H1 (cell line): ENCODE data around the gene PLVAP. TPM values are rescaled to one million over a fixed set of nuclear protein-coding genes. Genes with fewer than 3 reads are reported as not detected.

Experiments
- CTCF ChIA-PET: fragments of 300-600 bp; sonication (Branson Sonifier 250); formaldehyde crosslinking; loops from one replicate; lab custom pipeline; 2021; ENCODE audit not compliant: partially characterized antibody; lab: Charles Lee
- POLR2A ChIA-PET: fragments of 300-600 bp; sonication (Branson Sonifier 250); formaldehyde crosslinking; loops from one replicate; lab custom pipeline; 2021; ENCODE audit warnings: inconsistent platforms; ENCODE audit not compliant: partially characterized antibody; lab: Charles Lee
- DNase-seq, 2 experiments: peaks; one replicate each; pipeline versions ENCODE4 v3.0.0 to v3.0.0-alpha.2; 2010 to 2022; ENCODE audit warnings: low spot score in 2 of 2, low read depth in 1 of 2, mixed read lengths in 1 of 2
- FAIRE-seq: peaks from 2 replicates; lab custom pipeline; 2011; peaks lifted over from hg19 to GRCh38; lab: Jason Lieb, UNC
- H2AFZ ChIP-seq: 2 replicates; pipeline ENCODE4 v1.8.1; 2012; ENCODE audit warnings: low read length, inconsistent platforms
- H2AK5ac ChIP-seq: 2 replicates; pipeline ENCODE4 v1.6.1; 2013; ENCODE audit warnings: low read depth, low read length
- H2BK120ac ChIP-seq: replicated peaks from 2 replicates; pipeline ENCODE3; 2013; ENCODE audit warnings: low read depth, low read length, inconsistent platforms
- H2BK12ac ChIP-seq: 2 replicates; pipeline ENCODE4 v1.6.1; 2013; ENCODE audit warnings: low read depth, low read length
- H2BK15ac ChIP-seq: 2 replicates; pipeline ENCODE4 v1.6.1; 2013; ENCODE audit warnings: low read length
- H2BK20ac ChIP-seq: 2 replicates; pipeline ENCODE4 v1.6.1; 2013; ENCODE audit warnings: low read length
- H2BK5ac ChIP-seq: 2 replicates; pipeline ENCODE4 v1.6.1; 2013; ENCODE audit warnings: low read depth, low read length
- H3K14ac ChIP-seq: 2 replicates; pipeline ENCODE4 v1.6.1; 2013; ENCODE audit warnings: inconsistent platforms; ENCODE audit not compliant: insufficient read length
- H3K18ac ChIP-seq: 2 replicates; pipeline ENCODE4 v1.6.1; 2013; ENCODE audit warnings: low read length; ENCODE audit errors: extremely low read depth
- H3K23ac ChIP-seq: 2 replicates; pipeline ENCODE4 v1.6.1; 2013; ENCODE audit warnings: inconsistent platforms; ENCODE audit not compliant: insufficient read length
- H3K23me2 ChIP-seq: 2 replicates; pipeline ENCODE4 v1.6.1; 2013; ENCODE audit warnings: low read depth, low read length
- H3K27ac ChIP-seq: 2 replicates; pipeline ENCODE4 v1.6.1; 2011; ENCODE audit warnings: low read depth, low read length, inconsistent platforms
- H3K27me3 ChIP-seq, 4 experiments: replicated peaks in 1 of 4; 1 replicate in 1 of 4; 2 replicates in 3 of 4; pipeline versions ENCODE4 v1.6.1 to v1.8.1; 2011 to 2013; ENCODE audit warnings: low read length in 3 of 4, mild to moderate bottlenecking in 3 of 4, inconsistent platforms in 2 of 4, mixed read lengths in 2 of 4, moderate library complexity in 1 of 4; ENCODE audit not compliant: control insufficient read depth in 3 of 4, insufficient read depth in 3 of 4; ENCODE audit errors: extremely low read depth in 1 of 4
- H3K36me3 ChIP-seq, 4 experiments: 2 replicates each; pipeline versions ENCODE4 v1.6.1 to v1.8.1; 2011 to 2013; ENCODE audit warnings: mild to moderate bottlenecking in 4 of 4, low read length in 3 of 4, moderate library complexity in 2 of 4, control low read depth in 1 of 4, inconsistent platforms in 1 of 4; ENCODE audit not compliant: insufficient read depth in 4 of 4, control insufficient read depth in 2 of 4
- H3K4ac ChIP-seq: replicated peaks from 2 replicates; pipeline ENCODE3; 2013; ENCODE audit warnings: low read length, low read depth, mixed read lengths, inconsistent platforms; ENCODE audit not compliant: insufficient read length
- H3K4me1 ChIP-seq, 4 experiments: replicated peaks in 1 of 4; 1 replicate in 1 of 4; 2 replicates in 3 of 4; pipeline versions ENCODE4 v1.6.1 to v1.8.1; 2011 to 2013; ENCODE audit warnings: low read length in 3 of 4, inconsistent platforms in 2 of 4, mixed read lengths in 1 of 4; ENCODE audit not compliant: insufficient read depth in 4 of 4, control insufficient read depth in 3 of 4
- H3K4me2 ChIP-seq, 2 experiments: 2 replicates each; pipeline versions ENCODE4 v1.6.1 to v1.8.1; 2011 to 2013; ENCODE audit warnings: low read depth in 2 of 2, low read length in 2 of 2, control low read depth in 1 of 2, inconsistent platforms in 1 of 2, mild to moderate bottlenecking in 1 of 2; ENCODE audit not compliant: insufficient read depth in 1 of 2
- H3K4me3 ChIP-seq, 4 experiments: fragments of 200-600, 300-600 bp in 1 of 4; sonication (generic), shearing (Covaris generic), sonication (Bioruptor Twin) in 1 of 4; 2 replicates each; pipeline versions ENCODE4 v1.5.1 to v1.8.1; 2011 to 2016; ENCODE audit warnings: low read length in 4 of 4, low read depth in 3 of 4, control low read depth in 2 of 4, inconsistent platforms in 2 of 4, mild to moderate bottlenecking in 2 of 4, mixed read lengths in 1 of 4, moderate library complexity in 1 of 4; ENCODE audit not compliant: insufficient read depth in 2 of 4; ENCODE audit errors: extremely low read depth in 1 of 4
- H3K56ac ChIP-seq: replicated peaks from 2 replicates; pipeline ENCODE3; 2013; ENCODE audit warnings: low read depth, mild to moderate bottlenecking, mixed read lengths, low read length, inconsistent platforms; ENCODE audit not compliant: insufficient read length
- H3K79me1 ChIP-seq: 2 replicates; pipeline ENCODE4 v1.6.1; 2013; ENCODE audit warnings: low read depth, low read length, control low read depth
- H3K79me2 ChIP-seq, 2 experiments: 2 replicates each; pipeline versions ENCODE4 v1.6.1 to v1.8.1; 2012 to 2013; ENCODE audit warnings: low read length in 2 of 2, mild to moderate bottlenecking in 2 of 2, inconsistent platforms in 1 of 2; ENCODE audit not compliant: insufficient read depth in 2 of 2, control insufficient read depth in 1 of 2
- H3K9ac ChIP-seq, 4 experiments: replicated peaks in 1 of 4; 1 replicate in 1 of 4; 2 replicates in 3 of 4; pipeline versions ENCODE4 v1.6.1 to v1.8.1; 2011 to 2013; ENCODE audit warnings: low read depth in 3 of 4, low read length in 3 of 4, control low read depth in 2 of 4, mild to moderate bottlenecking in 2 of 4, moderate library complexity in 2 of 4, inconsistent platforms in 1 of 4; ENCODE audit errors: extremely low read depth in 1 of 4
- H3K9me3 ChIP-seq, 2 experiments: 2 replicates each; pipeline versions ENCODE4 v1.6.1 to v1.8.1; 2012 to 2013; ENCODE audit warnings: mild to moderate bottlenecking in 2 of 2, moderate library complexity in 2 of 2, control low read depth in 1 of 2, inconsistent platforms in 1 of 2, low read depth in 1 of 2, low read length in 1 of 2, mixed read lengths in 1 of 2; ENCODE audit not compliant: insufficient read depth in 2 of 2
- H4K20me1 ChIP-seq, 2 experiments: replicated peaks in 1 of 2; 2 replicates each; pipeline versions ENCODE3 to v1.8.1; 2011 to 2013; ENCODE audit warnings: inconsistent platforms in 2 of 2, low read length in 2 of 2, mild to moderate bottlenecking in 1 of 2; ENCODE audit not compliant: insufficient read depth in 2 of 2, control insufficient read depth in 1 of 2
- H4K5ac ChIP-seq: 2 replicates; pipeline ENCODE4 v1.6.1; 2013; ENCODE audit warnings: low read length, low read depth, mixed read lengths, inconsistent platforms; ENCODE audit not compliant: insufficient read length
- H4K8ac ChIP-seq: 2 replicates; pipeline ENCODE4 v1.8.0; 2013; ENCODE audit warnings: mild to moderate bottlenecking, moderate library complexity, low read length, inconsistent platforms; ENCODE audit not compliant: insufficient read depth; ENCODE audit errors: extremely low read depth
- H4K91ac ChIP-seq: replicated peaks from 2 replicates; pipeline ENCODE3; 2013; ENCODE audit warnings: low read length, mixed read lengths, inconsistent platforms; ENCODE audit not compliant: insufficient read length
- POLR2AphosphoS5 ChIP-seq: IDR thresholded peaks from 2 replicates; pipeline ENCODE4 v1.6.1; 2011; ENCODE audit warnings: low read depth, low read length
- WGBS, 2 experiments: shearing (Covaris generic) in 1 of 2; methylation state at CpG; one replicate each; pipeline versions ENCODE4 v1.1.6 to v1.1.7; 2013 to 2015; ENCODE audit warnings: low lambda C conversion rate in 2 of 2, mixed read lengths in 2 of 2, inconsistent platforms in 1 of 2, low coverage in 1 of 2, missing lambda C conversion rate in 1 of 2; ENCODE audit not compliant: insufficient replicate concordance in 2 of 2, insufficient coverage in 1 of 2, insufficient read length in 1 of 2; ENCODE audit errors: extremely low coverage in 1 of 2, missing lambda C conversion rate in 1 of 2; 5-methylcytosine and 5-hydroxymethylcytosine counted together
- polyA plus RNA-seq, 7 experiments: library from polyadenylated mRNA; depleted of rRNA in 3 of 7; stranded (reverse) in 5 of 7; unstranded in 2 of 7; fragments of >200 nt in 5 of 7; fragments of 200-250 nt in 2 of 7; gene quantifications; 1 replicate in 5 of 7; 2 replicates in 1 of 7; 4 replicates in 1 of 7; pipeline versions ENCODE4 v1.2.1 to v1.2.3, GENCODE V29; 2011 to 2013; ENCODE audit warnings: missing spikeins in 2 of 7, mixed read lengths in 2 of 7
- total RNA-seq: library from RNA; stranded (reverse); fragmentation: NEBNext Ultra II Directional; extraction: Animal tissue kit (Norgen Biotek cat#: 25700); gene quantifications from 2 replicates; pipeline ENCODE4 v1.2.1, GENCODE V29; 2021

Gene PLVAP
- total and polyA plus RNA-seq, 2 of the 8 experiments (the other 6 are each of a cell fraction or from before 2014, with no cell fraction given) = 0.32 TPM; not detected in 1

DNA sequence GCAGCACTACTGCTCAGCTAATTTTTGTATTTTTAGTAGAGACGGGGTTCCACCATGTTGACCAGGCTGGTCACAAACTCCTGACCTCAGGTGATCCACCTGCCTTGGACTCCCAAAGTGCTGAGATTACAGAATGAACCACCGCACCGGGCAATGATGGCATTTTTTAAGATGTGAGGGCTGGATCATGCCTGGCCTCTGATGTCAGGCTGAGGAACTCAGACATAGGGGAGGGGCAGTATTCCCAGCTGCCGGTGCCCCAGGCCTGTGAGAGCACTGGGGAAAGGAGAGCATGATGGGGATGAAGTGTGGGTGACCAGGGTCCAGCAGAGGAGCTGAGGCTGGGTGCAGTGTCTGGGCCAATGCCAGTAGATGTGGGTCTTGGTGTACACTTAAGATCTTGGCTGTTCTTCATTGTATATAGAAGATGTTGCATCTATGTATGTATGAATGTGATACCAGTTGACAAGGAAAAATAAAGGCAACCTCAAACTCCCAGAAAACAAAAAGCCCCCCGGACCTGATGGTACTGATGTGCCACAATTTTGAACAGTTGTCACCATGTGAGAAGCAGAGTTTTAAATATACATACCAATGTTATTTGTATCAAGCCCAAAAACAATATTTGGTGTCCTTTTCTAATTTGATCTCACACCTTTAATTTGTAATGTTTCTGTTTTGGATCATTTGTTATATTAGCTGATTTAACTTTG, 3.4 kb upstream of the PLVAP start:
- Histone ChIP-seq H3K27me3 (no peaks in the 10 kb centered on the region), H3K23me2 (no peaks in the 10 kb centered on the region), H4K20me1 (no peaks in the 10 kb centered on the region), H2AK5ac (no peak overlapping the region), H3K79me2 (no peaks in the 10 kb centered on the region), H2BK12ac (no peak overlapping the region), H3K23ac (no peak overlapping the region), H3K56ac (no peak overlapping the region), H3K9me3 (0 out of 4 replicates have a peak, but pooled peaks cover 0 to 3% of the 10 kb centered on the region in 2 experiments), H4K91ac (no peak overlapping the region), H4K8ac (no peak overlapping the region), H2BK120ac (no peak overlapping the region), H3K14ac (no peak overlapping the region), H3K4me2 (no peak overlapping the region), H2BK5ac (no peak overlapping the region), H2BK15ac (no peak overlapping the region), H3K36me3 (no peaks in the 10 kb centered on the region), H3K27ac (no peak overlapping the region), H3K4ac (no peak overlapping the region), H3K4me3 (no peak overlapping the region), H3K79me1 (no peaks in the 10 kb centered on the region), H3K4me1 (peaks cover 0 to 11% (median 6%) of the 10 kb centered on the region in 4 experiments; a peak in 5 of 7 replicates), H2AFZ (no peak overlapping the region), H3K9ac (no peak overlapping the region)
- no peak for FAIRE-seq
- POLR2A ChIA-PET = interaction anchor here (0.8 to 1.2 kb wide), 2 partner anchors 26 to 53 kb away, joined by 3 read pairs; no protein-coding TSS in a partner anchor
- no peak for TF ChIP-seq POLR2AphosphoS5
- TF ChIP-seq, all 59 proteins: peak for 0
- CTCF ChIA-PET = interaction anchor here (0.6 to 1.9 kb wide), 6 partner anchors 9 to 376 kb away, joined by 3 to 5 read pairs (median 4); no protein-coding TSS in a partner anchor
- H4K5ac ChIP-seq = no peak overlapping the region
- no peak for DNase-seq
- 91% methylated on average over 5 of the region's 5 CpGs; no CpG with 5 or more reads in 1 of the 2 experiments for WGBS, 2 experiments
- H2BK20ac ChIP-seq = no peak overlapping the region
- no peak overlapping the region for H3K18ac ChIP-seq
